A549 (cell line): ENCODE results near the gene SFTPB. TPM values are rescaled to one million over a fixed set of nuclear protein-coding genes. Genes with fewer than 3 reads are reported as not detected.

Experiments used
- ATAC-seq, 2 experiments: fragments of 200-7000 bp in 1 of 2; fragments of >200 bp in 1 of 2; cut with Nextera tagmentation in 1 of 2; cut with Tn5 transposase in 1 of 2; 3 replicates each; pipeline versions ENCODE4 v1.8.0 to v1.9.1; 2018 to 2020; ENCODE audit warnings: mild to moderate bottlenecking in 1 of 2, moderate library complexity in 1 of 2
- CTCF ChIA-PET: fragments of 300-600 bp; sonication (Branson Sonifier 250); formaldehyde crosslinking; extraction: SDS; loops from one replicate; lab custom pipeline; 2021; ENCODE audit warnings: antibody characterized with exemption, inconsistent platforms; lab: Yijun Ruan, JAX
- POLR2A ChIA-PET: fragments of 350-600 bp; formaldehyde crosslinking; extraction: SDS; loops from one replicate; lab custom pipeline; 2021; ENCODE audit warnings: antibody characterized with exemption, inconsistent platforms; lab: Yijun Ruan, JAX
- DNase-seq, 2 experiments: peaks; one replicate each; pipeline versions ENCODE4 v3.0.0 to v3.0.0-alpha.2; 2011 to 2016; ENCODE audit warnings: low read depth in 1 of 2, low spot score in 1 of 2
- FAIRE-seq: peaks from 2 replicates; lab custom pipeline; 2011; peaks lifted over from hg19 to GRCh38; lab: Jason Lieb, UNC
- H3K27ac ChIP-seq, 2 experiments: fragments of >200 bp; sonication (Bioruptor Twin); formaldehyde crosslinking; 3 replicates each; pipeline ENCODE4 v1.5.1; 2016 to 2017
- H3K4me1 ChIP-seq: fragments of >200 bp; sonication (Bioruptor Twin); formaldehyde crosslinking; 3 replicates; pipeline ENCODE4 v1.6.1; 2016
- H3K4me2 ChIP-seq: fragments of >200 bp; sonication (Bioruptor Twin); formaldehyde crosslinking; 3 replicates; pipeline ENCODE4 v1.6.1; 2016
- H3K4me3 ChIP-seq: fragments of >200 bp; sonication (Bioruptor Twin); formaldehyde crosslinking; 3 replicates; pipeline ENCODE4 v1.5.1; 2016
- H3K9me3 ChIP-seq: fragments of >200 bp; sonication (Bioruptor Twin); formaldehyde crosslinking; 3 replicates; pipeline ENCODE4 v1.6.1; 2016
- ATOH8 ChIP-seq: fragments of 250-450 bp; sonication (Bioruptor Pico); IDR thresholded peaks from 2 replicates; pipeline ENCODE4 v1.5.0; 2020; ENCODE audit warnings: low read depth, mild to moderate bottlenecking, moderate library complexity
- BHLHE40 ChIP-seq: IDR thresholded peaks from 2 replicates; pipeline ENCODE4 v1.6.1; 2012; ENCODE audit warnings: low read depth, low read length, inconsistent platforms
- CBX2 ChIP-seq: fragments of 200-600 bp; sonication (generic); IDR thresholded peaks from 2 replicates; pipeline ENCODE4 v1.6.1; 2016; ENCODE audit warnings: low read depth, mild to moderate bottlenecking, borderline replicate concordance
- CEBPB ChIP-seq, 2 experiments: fragments of >200 bp in 1 of 2; sonication (Bioruptor Twin) in 1 of 2; formaldehyde crosslinking in 1 of 2; IDR thresholded peaks; 2 replicates each; pipeline ENCODE4 v1.6.1; 2012 to 2016
- CHD2 ChIP-seq: fragments of 150-350 bp; IDR thresholded peaks from 2 replicates; pipeline ENCODE4 v1.6.1; 2014; ENCODE audit warnings: low read length; ENCODE audit not compliant: partially characterized antibody
- EP300 ChIP-seq, 2 experiments: fragments of >200 bp; sonication (Bioruptor Twin); formaldehyde crosslinking; IDR thresholded peaks; 2 replicates in 1 of 2; 3 replicates in 1 of 2; pipeline ENCODE4 v1.6.1; 2016 to 2017
- ESRRA ChIP-seq: fragments of 150-350 bp; IDR thresholded peaks from 2 replicates; pipeline ENCODE4 v1.6.1; 2014; ENCODE audit warnings: mild to moderate bottlenecking, low read length, borderline replicate concordance
- FOSL2 ChIP-seq, 2 experiments: fragments of 450-650 bp in 1 of 2; fragments of >200 bp in 1 of 2; sonication (Bioruptor Twin) in 1 of 2; formaldehyde crosslinking; IDR thresholded peaks; 2 replicates each; pipeline versions ENCODE4 v1.5.0 to v1.6.1; 2016 to 2020; ENCODE audit warnings: mild to moderate bottlenecking in 1 of 2, moderate library complexity in 1 of 2
- FOXS1 ChIP-seq: fragments of 250-450 bp; sonication (Bioruptor Pico); IDR thresholded peaks from 2 replicates; pipeline ENCODE4 v1.5.0; 2020; ENCODE audit warnings: mild to moderate bottlenecking, moderate library complexity
- HDAC2 ChIP-seq: fragments of 200-600 bp; sonication (generic); IDR thresholded peaks from 2 replicates; pipeline ENCODE4 v1.6.1; 2016
- HEYL ChIP-seq: fragments of 250-450 bp; sonication (Bioruptor Pico); IDR thresholded peaks from 2 replicates; pipeline ENCODE4 v1.8.0; 2021; ENCODE audit warnings: mild to moderate bottlenecking, moderate library complexity
- HOXB13 ChIP-seq: fragments of 250-450 bp; sonication (Bioruptor Pico); IDR thresholded peaks from 2 replicates; pipeline ENCODE4 v1.5.0; 2020; ENCODE audit warnings: low read depth, mild to moderate bottlenecking, moderate library complexity
- JUN ChIP-seq, 2 experiments: fragments of >200 bp; sonication (Bioruptor Twin); formaldehyde crosslinking; IDR thresholded peaks; 2 replicates in 1 of 2; 3 replicates in 1 of 2; pipeline ENCODE4 v1.6.1; 2016 to 2017
- KDM1A ChIP-seq: fragments of 200-600 bp; sonication (generic); IDR thresholded peaks from 2 replicates; pipeline ENCODE4 v1.6.1; 2016; ENCODE audit warnings: low read depth, mild to moderate bottlenecking
- MAFK ChIP-seq: fragments of 450-650 bp; IDR thresholded peaks from 2 replicates; pipeline ENCODE4 v1.6.1; 2014; ENCODE audit not compliant: partially characterized antibody
- MAX ChIP-seq: IDR thresholded peaks from 2 replicates; pipeline ENCODE4 v1.6.1; 2012
- MAZ ChIP-seq: fragments of 150-350 bp; IDR thresholded peaks from 2 replicates; pipeline ENCODE4 v1.6.1; 2014; ENCODE audit warnings: antibody characterized with exemption, low read depth, low read length, borderline replicate concordance
- POLR2AphosphoS2 ChIP-seq: conservative IDR thresholded peaks from 2 replicates; pipeline ENCODE4 v1.6.1; 2012; ENCODE audit warnings: low read length, improper control_type of control experiment, inconsistent platforms
- RAD21 ChIP-seq, 2 experiments: fragments of >200 bp in 1 of 2; sonication (Bioruptor Twin) in 1 of 2; formaldehyde crosslinking in 1 of 2; IDR thresholded peaks in 1 of 2; conservative IDR thresholded peaks in 1 of 2; 2 replicates in 1 of 2; 3 replicates in 1 of 2; pipeline ENCODE4 v1.6.1; 2012 to 2018; ENCODE audit warnings: inconsistent platforms in 1 of 2
- RARB ChIP-seq: fragments of 250-450 bp; sonication (Bioruptor Pico); IDR thresholded peaks from 2 replicates; pipeline ENCODE4 v1.8.0; 2021; ENCODE audit warnings: mild to moderate bottlenecking, moderate library complexity
- RNF2 ChIP-seq: fragments of 200-600 bp; sonication (generic); IDR thresholded peaks from 2 replicates; pipeline ENCODE4 v1.6.1; 2016; ENCODE audit warnings: low read depth, mild to moderate bottlenecking, antibody characterized with exemption, moderate library complexity, borderline replicate concordance
- SMC3 ChIP-seq: fragments of >200 bp; sonication (Bioruptor Twin); formaldehyde crosslinking; IDR thresholded peaks from 3 replicates; pipeline ENCODE4 v1.6.1; 2018; ENCODE audit warnings: inconsistent platforms
- SREBF2 ChIP-seq: fragments of 450-650 bp; IDR thresholded peaks from 2 replicates; pipeline ENCODE4 v1.6.1; 2014; ENCODE audit warnings: mild to moderate bottlenecking, moderate library complexity
- TP53 ChIP-seq: fragments of 250-450 bp; sonication (Bioruptor Pico); IDR thresholded peaks from 2 replicates; pipeline ENCODE4 v1.5.0; 2021; ENCODE audit warnings: mild to moderate bottlenecking, moderate library complexity
- USF2 ChIP-seq: fragments of 450-650 bp; IDR thresholded peaks from 2 replicates; pipeline ENCODE4 v1.6.1; 2014; ENCODE audit warnings: antibody characterized with exemption
- ZC3H11A ChIP-seq: fragments of 450-650 bp; IDR thresholded peaks from 2 replicates; pipeline ENCODE4 v1.6.1; 2014; ENCODE audit warnings: antibody characterized with exemption, mild to moderate bottlenecking
- ZFP36 ChIP-seq: fragments of 450-650 bp; IDR thresholded peaks from 2 replicates; pipeline ENCODE4 v1.6.1; 2014; ENCODE audit warnings: borderline replicate concordance; ENCODE audit not compliant: partially characterized antibody
- ZSCAN20 ChIP-seq: fragments of 250-450 bp; sonication (Bioruptor Pico); IDR thresholded peaks from 2 replicates; pipeline ENCODE4 v1.8.0; 2022; ENCODE audit warnings: mild to moderate bottlenecking, moderate library complexity
- WGBS: methylation state at CpG from one replicate; pipeline ENCODE4 v1.1.6; 2017; ENCODE audit errors: missing lambda C conversion rate; 5-methylcytosine and 5-hydroxymethylcytosine counted together
- polyA plus RNA-seq, 4 experiments: library from polyadenylated mRNA; depleted of rRNA in 3 of 4; stranded (reverse); fragments of >200 nt; fragmentation: RNase III in 1 of 4; extraction: RNeasy Plus Mini Kit Qiagen cat#74134 plus additional on column Dnase treatment in 1 of 4; gene quantifications; 2 replicates in 3 of 4; 3 replicates in 1 of 4; pipeline ENCODE4 v1.2.3, GENCODE V29; 2011 to 2017
- TF ChIP-seq, protein P1 (sequence below): fragments of 200-600 bp; sonication (generic); IDR thresholded peaks from 2 replicates; pipeline ENCODE4 v1.6.1; 2016; ENCODE audit warnings: antibody characterized with exemption, mild to moderate bottlenecking, moderate library complexity

SFTPB gene
- polyA plus RNA-seq, 2 of the 4 experiments (the other 2 are of a cell fraction), result not detected

DNA sequence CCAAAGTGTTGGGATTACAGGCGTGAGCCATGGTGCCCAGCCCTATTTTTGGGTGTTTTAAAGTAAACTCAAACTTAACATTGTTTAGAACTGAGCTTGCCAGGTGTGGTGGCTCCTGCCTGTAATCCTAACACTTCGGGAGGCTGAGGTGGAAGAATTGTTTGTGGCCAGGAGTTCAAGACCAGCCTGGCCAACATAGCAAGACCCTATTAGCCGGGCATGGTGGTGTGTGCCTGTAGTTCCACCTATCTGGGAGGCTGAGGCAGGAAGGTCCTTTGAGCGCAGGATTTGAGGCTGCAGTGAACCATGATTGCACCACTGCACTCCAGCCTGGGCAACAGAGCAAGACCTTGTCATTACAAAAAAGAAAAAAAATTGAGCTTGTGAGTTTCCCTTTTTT, 17.5 kb downstream of the SFTPB start:
- TF ChIP-seq MAZ, result no peak
- TF ChIP-seq MAFK, result no peak
- TF ChIP-seq CHD2, result no peak
- TF ChIP-seq ZC3H11A, result no peak
- no peak for TF ChIP-seq HEYL
- no peak for TF ChIP-seq RAD21 (conservative IDR thresholded peaks at IDR 0.05 in 1 of 2, IDR thresholded peaks at IDR 0.05 in 1 of 2)
- no peak for TF ChIP-seq ZFP36
- TF ChIP-seq USF2, result no peak
- TF ChIP-seq SREBF2, result no peak
- TF ChIP-seq FOXS1 (CRISPR knock-in tag), result no peak
- TF ChIP-seq, all 56 proteins: peak for 0
- DNase-seq, result no peak
- no peak for FAIRE-seq
- Histone ChIP-seq H3K4me2 (peak overlapping the region; percentile 55), H3K4me3 (no peak overlapping the region), H3K9me3 (no peaks in the 10 kb centered on the region), H3K4me1 (peaks cover 76% of the 10 kb centered on the region), H3K27ac (peak overlapping the region; percentile 80 to 91)
- POLR2A ChIA-PET, result no interaction called here
- CTCF ChIA-PET, result interaction anchor here (0.6 to 8.8 kb wide), 13 partner anchors 10 to 430 kb away, joined by 3 to 126 read pairs (median 5); no protein-coding TSS in a partner anchor
- ATAC-seq, result no peak
- WGBS, result 95% methylated on average over 4 of the region's 4 CpGs

DNA sequence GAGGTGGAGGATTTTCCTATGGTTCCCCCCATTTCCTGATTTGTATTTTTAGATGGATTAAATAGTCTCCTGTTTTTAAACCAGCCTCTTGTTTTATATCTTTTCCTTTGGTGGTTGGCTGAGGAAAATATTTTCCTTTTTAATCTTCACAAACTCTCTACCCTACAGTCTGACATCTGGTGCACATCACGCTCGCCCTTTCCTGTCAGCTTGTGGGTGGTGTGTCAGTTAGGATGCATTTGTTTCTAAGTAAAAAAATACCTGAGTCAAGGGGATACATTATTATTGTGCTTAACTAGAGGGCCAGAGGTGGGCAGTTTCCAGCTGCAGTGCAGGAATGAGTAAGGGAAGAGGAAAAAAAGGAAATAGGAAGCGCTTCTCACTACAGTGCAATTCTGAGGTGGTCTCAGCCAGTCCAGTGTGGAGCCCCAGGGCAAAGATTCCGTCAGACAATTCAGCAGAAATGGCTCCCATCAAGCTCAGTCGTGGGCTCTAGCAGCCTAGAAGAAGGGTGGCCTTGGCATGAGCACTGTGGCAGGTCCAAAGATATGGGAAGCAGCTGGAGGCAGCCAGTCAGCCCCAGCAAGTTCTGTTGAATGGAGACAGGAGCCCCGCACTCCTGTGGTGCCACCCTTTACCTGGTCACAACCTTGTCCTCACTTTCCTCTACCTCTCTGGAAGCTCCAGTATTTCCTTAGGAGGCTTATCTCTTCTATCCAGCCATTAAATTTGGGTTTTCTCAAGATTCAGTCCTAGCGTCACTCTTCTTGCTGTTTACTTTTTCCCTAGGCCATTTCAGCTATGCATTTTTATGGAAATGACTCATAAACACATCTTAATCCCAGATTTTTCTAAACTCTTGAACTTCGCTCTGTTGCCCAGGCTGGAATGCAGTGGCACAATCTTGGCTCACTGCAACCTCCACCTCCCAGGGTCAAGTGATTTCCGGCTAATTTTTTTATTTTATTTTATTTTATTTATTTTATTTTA, 18.5 kb downstream of the SFTPB start:
- Histone ChIP-seq H3K4me1 (peaks cover 66% of the 10 kb centered on the region), H3K9me3 (no peaks in the 10 kb centered on the region), H3K4me3 (no peak overlapping the region), H3K4me2 (peak overlapping the region; percentile 55), H3K27ac (peak overlapping the region; percentile 80 to 91)
- ATAC-seq (peak; percentile 48 to 64), FAIRE-seq (no peak), DNase-seq (peak; percentile 43 to 76)
- ChIA-PET CTCF (interaction anchor here (1.0 to 8.8 kb wide), 20 partner anchors 11 to 430 kb away, joined by 3 to 126 read pairs (median 6); partner anchors contain the start of gene SFTPB), POLR2A (interaction anchor here (1.5 to 1.7 kb wide), 2 partner anchors 8 to 12 kb away, joined by 4 to 6 read pairs; no protein-coding TSS in a partner anchor)
- 40% methylated on average over 9 of the region's 9 CpGs for WGBS
- peak; percentile 86 to 92; a peak in 4 of 5 replicates for TF ChIP-seq JUN (IDR thresholded peaks at IDR 0.05)
- TF ChIP-seq ZSCAN20 (CRISPR knock-in tag), result no peak
- TF ChIP-seq RAD21 (conservative IDR thresholded peaks at IDR 0.05 in 1 of 2, IDR thresholded peaks at IDR 0.05 in 1 of 2), result 0 out of 5 replicates have a peak, but pooled peaks of 1 of the 2 experiments have one; percentile 22
- no peak for TF ChIP-seq ZC3H11A
- TF ChIP-seq BHLHE40, result no peak
- TF ChIP-seq SMC3, result peak; percentile 23; the same call in 2 of the 3 replicates
- peak; percentile 47; the same call in 1 of the 2 replicates for TF ChIP-seq HOXB13 (CRISPR knock-in tag)
- TF ChIP-seq RARB, result peak; percentile 89; the same call in 1 of the 2 replicates
- TF ChIP-seq EP300 (IDR thresholded peaks at IDR 0.05), result peak; percentile 72 to 81; a peak in 2 of 5 replicates
- TF ChIP-seq RNF2, result no peak
- TF ChIP-seq MAFK, result no peak
- TF ChIP-seq FOSL2 (IDR thresholded peaks at IDR 0.05), result peak; percentile 90
- peak; percentile 89 for TF ChIP-seq FOSL2 (CRISPR knock-in tag; IDR thresholded peaks at IDR 0.05)
- no peak for TF ChIP-seq ESRRA
- TF ChIP-seq, protein P1, sequence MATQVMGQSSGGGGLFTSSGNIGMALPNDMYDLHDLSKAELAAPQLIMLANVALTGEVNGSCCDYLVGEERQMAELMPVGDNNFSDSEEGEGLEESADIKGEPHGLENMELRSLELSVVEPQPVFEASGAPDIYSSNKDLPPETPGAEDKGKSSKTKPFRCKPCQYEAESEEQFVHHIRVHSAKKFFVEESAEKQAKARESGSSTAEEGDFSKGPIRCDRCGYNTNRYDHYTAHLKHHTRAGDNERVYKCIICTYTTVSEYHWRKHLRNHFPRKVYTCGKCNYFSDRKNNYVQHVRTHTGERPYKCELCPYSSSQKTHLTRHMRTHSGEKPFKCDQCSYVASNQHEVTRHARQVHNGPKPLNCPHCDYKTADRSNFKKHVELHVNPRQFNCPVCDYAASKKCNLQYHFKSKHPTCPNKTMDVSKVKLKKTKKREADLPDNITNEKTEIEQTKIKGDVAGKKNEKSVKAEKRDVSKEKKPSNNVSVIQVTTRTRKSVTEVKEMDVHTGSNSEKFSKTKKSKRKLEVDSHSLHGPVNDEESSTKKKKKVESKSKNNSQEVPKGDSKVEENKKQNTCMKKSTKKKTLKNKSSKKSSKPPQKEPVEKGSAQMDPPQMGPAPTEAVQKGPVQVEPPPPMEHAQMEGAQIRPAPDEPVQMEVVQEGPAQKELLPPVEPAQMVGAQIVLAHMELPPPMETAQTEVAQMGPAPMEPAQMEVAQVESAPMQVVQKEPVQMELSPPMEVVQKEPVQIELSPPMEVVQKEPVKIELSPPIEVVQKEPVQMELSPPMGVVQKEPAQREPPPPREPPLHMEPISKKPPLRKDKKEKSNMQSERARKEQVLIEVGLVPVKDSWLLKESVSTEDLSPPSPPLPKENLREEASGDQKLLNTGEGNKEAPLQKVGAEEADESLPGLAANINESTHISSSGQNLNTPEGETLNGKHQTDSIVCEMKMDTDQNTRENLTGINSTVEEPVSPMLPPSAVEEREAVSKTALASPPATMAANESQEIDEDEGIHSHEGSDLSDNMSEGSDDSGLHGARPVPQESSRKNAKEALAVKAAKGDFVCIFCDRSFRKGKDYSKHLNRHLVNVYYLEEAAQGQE, result no peak
- TF ChIP-seq ATOH8, result no peak
- TF ChIP-seq TP53, result no peak
- TF ChIP-seq FOXS1 (CRISPR knock-in tag), result peak; percentile 34; the same call in 1 of the 2 replicates
- TF ChIP-seq SREBF2, result no peak
- TF ChIP-seq KDM1A, result no peak
- TF ChIP-seq ZFP36, result no peak
- peak; percentile 69 to 85 for TF ChIP-seq CEBPB (IDR thresholded peaks at IDR 0.05)
- TF ChIP-seq CBX2, result no peak
- no peak for TF ChIP-seq POLR2AphosphoS2
- peak; percentile 62 for TF ChIP-seq MAX
- TF ChIP-seq CHD2, result no peak
- TF ChIP-seq HDAC2, result no peak
